IPS-20b (cell line): ENCODE results near the gene COPE.

ENCODE experiments used
- H3K27ac ChIP-seq: one replicate; pipeline ENCODE4 v1.5.1; 2013; ENCODE audit warnings: low read length
- H3K27me3 ChIP-seq: 2 replicates; pipeline ENCODE4 v1.6.1; 2013; ENCODE audit warnings: mild to moderate bottlenecking, low read length, inconsistent platforms; ENCODE audit not compliant: insufficient read depth
- H3K36me3 ChIP-seq: 2 replicates; pipeline ENCODE4 v1.6.1; 2013; ENCODE audit warnings: low read depth, mild to moderate bottlenecking, inconsistent platforms, low read length, moderate library complexity; ENCODE audit not compliant: insufficient read depth
- H3K4me1 ChIP-seq: 2 replicates; pipeline ENCODE4 v1.6.1; 2013; ENCODE audit warnings: mild to moderate bottlenecking, control low read depth, inconsistent platforms, low read length, moderate library complexity; ENCODE audit not compliant: insufficient read depth
- H3K4me3 ChIP-seq: 2 replicates; pipeline ENCODE4 v1.5.1; 2013; ENCODE audit warnings: mild to moderate bottlenecking, low read length, inconsistent platforms
- H3K9ac ChIP-seq: 2 replicates; pipeline ENCODE4 v1.6.1; 2013; ENCODE audit warnings: low read depth, mild to moderate bottlenecking, inconsistent platforms, low read length, moderate library complexity
- H3K9me3 ChIP-seq: 2 replicates; pipeline ENCODE4 v1.6.1; 2013; ENCODE audit warnings: mild to moderate bottlenecking, low read depth, low read length, inconsistent platforms; ENCODE audit not compliant: insufficient read depth

The COPE gene

GRCh38 chr19:18868380-18869022 is 50.7 kb downstream of the COPE start:
- H3K9me3 ChIP-seq, result no peaks in the 10 kb centered on the region
- H3K36me3 ChIP-seq, result peaks cover 39% of the 10 kb centered on the region
- H3K4me1 ChIP-seq, result no peaks in the 10 kb centered on the region
- no peak overlapping the region for H3K4me3 ChIP-seq
- H3K27me3 ChIP-seq, result no peaks in the 10 kb centered on the region; the same call in 1 of the 2 replicates
- no peak overlapping the region for H3K9ac ChIP-seq
- no peak overlapping the region for H3K27ac ChIP-seq

GRCh38 chr19:18867751-18868150 is 51.4 kb downstream of the COPE start:
- H3K4me1 ChIP-seq, result no peaks in the 10 kb centered on the region
- no peak overlapping the region for H3K4me3 ChIP-seq
- H3K27me3 ChIP-seq, result no peaks in the 10 kb centered on the region; the same call in 1 of the 2 replicates
- H3K27ac ChIP-seq, result no peak overlapping the region
- peaks cover 47% of the 10 kb centered on the region for H3K36me3 ChIP-seq
- no peaks in the 10 kb centered on the region for H3K9me3 ChIP-seq
- H3K9ac ChIP-seq, result no peak overlapping the region

- Histone ChIP-seq H3K4me3 (no peak overlapping the region), H3K4me1 (no peaks in the 10 kb centered on the region), H3K9me3 (no peaks in the 10 kb centered on the region), H3K9ac (no peak overlapping the region), H3K27ac (no peak overlapping the region), H3K36me3 (peaks cover 52% of the 10 kb centered on the region), H3K27me3 (no peaks in the 10 kb centered on the region; the same call in 1 of the 2 replicates)
These were observed 52.0 kb downstream of the COPE start for GRCh38 chr19:18867199-18867598.

- Histone ChIP-seq H3K36me3 (peaks cover 57% of the 10 kb centered on the region), H3K9me3 (no peaks in the 10 kb centered on the region), H3K4me1 (no peaks in the 10 kb centered on the region), H3K4me3 (no peak overlapping the region), H3K9ac (no peak overlapping the region), H3K27me3 (no peaks in the 10 kb centered on the region; the same call in 1 of the 2 replicates), H3K27ac (no peak overlapping the region)
These were observed 52.4 kb downstream of the COPE start for GRCh38 chr19:18866800-18867123.

GRCh38 chr19:18865973-18866799 is 53.0 kb downstream of the COPE start:
- no peaks in the 10 kb centered on the region for H3K4me1 ChIP-seq
- H3K36me3 ChIP-seq, result peaks cover 62% of the 10 kb centered on the region
- no peak overlapping the region for H3K27ac ChIP-seq
- H3K9me3 ChIP-seq, result no peaks in the 10 kb centered on the region
- no peaks in the 10 kb centered on the region; the same call in 1 of the 2 replicates for H3K27me3 ChIP-seq
- no peak overlapping the region for H3K9ac ChIP-seq
- H3K4me3 ChIP-seq, result no peak overlapping the region

- no peaks in the 10 kb centered on the region for H3K9me3 ChIP-seq
- H3K27me3 ChIP-seq, result no peaks in the 10 kb centered on the region
- H3K9ac ChIP-seq, result no peak overlapping the region
- no peak overlapping the region for H3K27ac ChIP-seq
- no peak overlapping the region for H3K4me3 ChIP-seq
- peaks cover 71% of the 10 kb centered on the region for H3K36me3 ChIP-seq
- H3K4me1 ChIP-seq, result no peaks in the 10 kb centered on the region
These were observed 53.8 kb downstream of the COPE start for GRCh38 chr19:18865106-18865972.

- Histone ChIP-seq H3K9me3 (no peaks in the 10 kb centered on the region), H3K36me3 (peaks cover 85% of the 10 kb centered on the region), H3K4me3 (no peak overlapping the region), H3K27me3 (no peaks in the 10 kb centered on the region), H3K27ac (no peak overlapping the region), H3K4me1 (no peaks in the 10 kb centered on the region), H3K9ac (no peak overlapping the region)
These were observed 55.3 kb downstream of the COPE start for GRCh38 chr19:18863843-18864362.

GRCh38 chr19:18862976-18863842 is 56.0 kb downstream of the COPE start:
- H3K4me3 ChIP-seq, result no peak overlapping the region
- H3K9me3 ChIP-seq, result no peaks in the 10 kb centered on the region
- peaks cover 91% of the 10 kb centered on the region for H3K36me3 ChIP-seq
- no peak overlapping the region for H3K27ac ChIP-seq
- H3K4me1 ChIP-seq, result no peaks in the 10 kb centered on the region
- H3K9ac ChIP-seq, result no peak overlapping the region
- H3K27me3 ChIP-seq, result no peaks in the 10 kb centered on the region

GRCh38 chr19:18861917-18862316 is 57.3 kb downstream of the COPE start:
- Histone ChIP-seq H3K36me3 (peaks cover 91% of the 10 kb centered on the region), H3K27me3 (no peaks in the 10 kb centered on the region), H3K9me3 (no peaks in the 10 kb centered on the region), H3K4me1 (no peaks in the 10 kb centered on the region), H3K4me3 (no peak overlapping the region), H3K9ac (no peak overlapping the region), H3K27ac (no peak overlapping the region)

GRCh38 chr19:18861235-18861634 is 58.0 kb downstream of the COPE start:
- Histone ChIP-seq H3K27ac (no peak overlapping the region), H3K4me3 (no peak overlapping the region), H3K36me3 (peaks cover 94% of the 10 kb centered on the region), H3K9ac (no peak overlapping the region), H3K4me1 (no peaks in the 10 kb centered on the region), H3K9me3 (no peaks in the 10 kb centered on the region), H3K27me3 (no peaks in the 10 kb centered on the region)

GRCh38 chr19:18860725-18861124 is 58.5 kb downstream of the COPE start:
- peaks cover 94% of the 10 kb centered on the region for H3K36me3 ChIP-seq
- no peak overlapping the region for H3K4me3 ChIP-seq
- H3K9ac ChIP-seq, result no peak overlapping the region
- H3K27me3 ChIP-seq, result no peaks in the 10 kb centered on the region
- H3K27ac ChIP-seq, result no peak overlapping the region
- no peaks in the 10 kb centered on the region for H3K9me3 ChIP-seq
- H3K4me1 ChIP-seq, result no peaks in the 10 kb centered on the region
